HG03378 (cell line): ENCODE results near the gene TAF11L2.
"Not testable (repeated sequence)": the region's sequence is repeated elsewhere in the genome, so short reads cannot be mapped to it uniquely, and the experiment has no call there.

ENCODE experiments used
- ATAC-seq: cut with Tn5 transposase; IDR thresholded peaks from one replicate; pipeline ENCODE4 v1.9.1; 2021; ENCODE audit warnings: mild to moderate bottlenecking, moderate library complexity; ENCODE audit not compliant: unreplicated experiment

Gene TAF11L2

GRCh38 chr5:17524935-17525334 lies 26.9 kb downstream of the TAF11L2 start, which contains the start of gene TAF11L5:
Gene TAF11L5, plus strand, starts transcription at chr5:17525235.
- ATAC-seq: not testable (repeated sequence)

- ATAC-seq: not testable (repeated sequence)
Observed at GRCh38 chr5:17526504-17526903, 28.5 kb downstream of the TAF11L2 start.

GRCh38 chr5:17528369-17528768 lies 30.3 kb downstream of the TAF11L2 start, which contains the start of gene TAF11L6:
Gene TAF11L6, plus strand, starts transcription at chr5:17528669.
- ATAC-seq: not testable (repeated sequence)
